Spleen (tissue), 7 donors: Measurements from ENCODE around the gene KRT15.

Experiments
- CTCF ChIP-seq, 11 experiments: fragments of 200-600 bp in 7 of 11; fragments of 450-650 bp in 4 of 11; sonication (generic) in 4 of 11; IDR thresholded peaks in 8 of 11; conservative IDR thresholded peaks in 3 of 11; 1 replicate in 7 of 11; 2 replicates in 4 of 11; pipeline versions ENCODE4 v1.4.0 to v1.8.0; 2016 to 2021; ENCODE audit warnings: antibody characterized with exemption in 11 of 11, inconsistent platforms in 4 of 11, mild to moderate bottlenecking in 1 of 11
- POLR2A ChIP-seq, 3 donors: fragments of 450-650 bp; IDR thresholded peaks; one replicate each; pipeline ENCODE4 v1.5.1; 2017; ENCODE audit warnings: antibody characterized with exemption in 3 of 3, mild to moderate bottlenecking in 1 of 3
- POLR2AphosphoS5 ChIP-seq, 3 donors: sonication (generic); formaldehyde crosslinking; IDR thresholded peaks; one replicate each; pipeline ENCODE4 v1.5.1; 2017; ENCODE audit warnings: antibody characterized with exemption in 3 of 3
- donor health status: DM: no; HTN: no; CAD: no; lungs with moderate emphysema.
- donor health status: DM: no; HTN: no; CAD: no.
- donor health status: DM: no; HTN: no; CAD: no.

- TF ChIP-seq CTCF (IDR thresholded peaks at IDR 0.05 in 8 of 11, conservative IDR thresholded peaks at IDR 0.05 in 3 of 11) = no peak
- TF ChIP-seq POLR2AphosphoS5 (IDR thresholded peaks at IDR 0.05) = no peak
- no peak for TF ChIP-seq POLR2A (IDR thresholded peaks at IDR 0.05)
Measured at GRCh38 chr17:41567317-41567716, 48.6 kb upstream of the KRT15 start.
